ENCODE measurements around the gene KLHDC2. TPM values are rescaled to one million over a fixed set of nuclear protein-coding genes. Genes with fewer than 3 reads are reported as not detected.

Gene KLHDC2
- polyA plus RNA-seq, 1 donor (not counting 4 experiments of a cell fraction or from before 2014, with no cell fraction given) = 34.0 TPM

- Histone ChIP-seq H3K4me2 (ENCODE audit: control insufficient read depth, extremely low read depth, insufficient read depth, low read depth, low read length) (no peak overlapping the region), H3K4me1 (ENCODE audit: control insufficient read depth, extremely low read depth, insufficient read depth, low read length) (peaks cover 4% of the 10 kb centered on the region), H3K79me2 (ENCODE audit: control insufficient read depth, insufficient read depth, low read length) (no peaks in the 10 kb centered on the region), H2AFZ (ENCODE audit: control insufficient read depth, low read length) (no peak overlapping the region), H3K4me3 (ENCODE audit: control insufficient read depth in 2 of 3, extremely low read depth in 1 of 3, insufficient read depth in 2 of 3, low read depth in 1 of 3, low read length in 3 of 3) (no peak overlapping the region), H3K9ac (ENCODE audit: control insufficient read depth, extremely low read depth, insufficient read depth, low read length) (no peak overlapping the region), H3K36me3 (ENCODE audit: control insufficient read depth in 2 of 2, extremely low read depth in 1 of 2, insufficient read depth in 2 of 2, low read length in 2 of 2) (no peaks in the 10 kb centered on the region), H3K9me1 (ENCODE audit: control insufficient read depth, extremely low read depth, insufficient read depth, low read length) (no peaks in the 10 kb centered on the region), H3K27me3 (ENCODE audit: control insufficient read depth, extremely low read depth, insufficient read depth, low read length) (no peaks in the 10 kb centered on the region), H4K20me1 (ENCODE audit: control insufficient read depth, extremely low read depth, insufficient read depth, low read length) (no peaks in the 10 kb centered on the region), H3K27ac (ENCODE audit: control insufficient read depth, insufficient read depth, low read length) (no peak overlapping the region), H3K9me3 (ENCODE audit: control insufficient read depth, low read depth, low read length) (no peaks in the 10 kb centered on the region)
- DNase-seq (ENCODE audit: low read depth, low spot score) = no peak
- no peak for FAIRE-seq
- dilution Hi-C loops (cut with MboI; ENCODE audit: extremely low pct_ligation_motif_present, low sequenced_read_pairs) = no loop called here
- TF ChIP-seq CTCF (optimal IDR thresholded peaks at IDR 0.05 in 1 of 3, IDR thresholded peaks at IDR 0.05 in 1 of 3, conservative IDR thresholded peaks at IDR 0.05 in 1 of 3; ENCODE audit: extremely low read depth in 1 of 3, insufficient read depth in 2 of 3, low read length in 3 of 3) (no peak), EZH2 (IDR thresholded peaks at IDR 0.05; ENCODE audit: low read length) (no peak)
Observed at GRCh38 chr14:49761839-49762551, 6.0 kb upstream of the KLHDC2 start.

- Histone ChIP-seq H3K9ac (ENCODE audit: control insufficient read depth, extremely low read depth, insufficient read depth, low read length) (peak overlapping the region; percentile 99), H3K27me3 (ENCODE audit: control insufficient read depth, extremely low read depth, insufficient read depth, low read length) (no peaks in the 10 kb centered on the region), H3K9me1 (ENCODE audit: control insufficient read depth, extremely low read depth, insufficient read depth, low read length) (no peaks in the 10 kb centered on the region), H3K36me3 (ENCODE audit: control insufficient read depth in 2 of 2, extremely low read depth in 1 of 2, insufficient read depth in 2 of 2, low read length in 2 of 2) (no peaks in the 10 kb centered on the region), H3K4me2 (ENCODE audit: control insufficient read depth, extremely low read depth, insufficient read depth, low read depth, low read length) (peak overlapping the region; percentile 94), H3K9me3 (ENCODE audit: control insufficient read depth, low read depth, low read length) (no peaks in the 10 kb centered on the region), H2AFZ (ENCODE audit: control insufficient read depth, low read length) (peak overlapping the region; percentile 67), H3K4me3 (ENCODE audit: control insufficient read depth in 2 of 3, extremely low read depth in 1 of 3, insufficient read depth in 2 of 3, low read depth in 1 of 3, low read length in 3 of 3) (peak overlapping the region; percentile 77 to 94 (median 94)), H4K20me1 (ENCODE audit: control insufficient read depth, extremely low read depth, insufficient read depth, low read length) (no peaks in the 10 kb centered on the region), H3K27ac (ENCODE audit: control insufficient read depth, insufficient read depth, low read length) (peak overlapping the region; percentile 98), H3K4me1 (ENCODE audit: control insufficient read depth, extremely low read depth, insufficient read depth, low read length) (peaks cover 22% of the 10 kb centered on the region), H3K79me2 (ENCODE audit: control insufficient read depth, insufficient read depth, low read length) (peaks cover 14% of the 10 kb centered on the region)
- TF ChIP-seq CTCF (optimal IDR thresholded peaks at IDR 0.05 in 1 of 3, IDR thresholded peaks at IDR 0.05 in 1 of 3, conservative IDR thresholded peaks at IDR 0.05 in 1 of 3; ENCODE audit: extremely low read depth in 1 of 3, insufficient read depth in 2 of 3, low read length in 3 of 3) (no peak), EZH2 (IDR thresholded peaks at IDR 0.05; ENCODE audit: low read length) (no peak)
- FAIRE-seq (no peak), DNase-seq (ENCODE audit: low read depth, low spot score) (no peak)
- dilution Hi-C loops (cut with MboI; ENCODE audit: extremely low pct_ligation_motif_present, low sequenced_read_pairs) = no loop called here
Observed at GRCh38 chr14:49766839-49767238, 1.1 kb upstream of the KLHDC2 start.
